GM12878 (cell line): ENCODE data around the gene KIF3A. TPM values are rescaled to one million over a fixed set of nuclear protein-coding genes. Genes with fewer than 3 reads are reported as not detected.
A peak's percentile ranks its signal among the peaks of the same experiment; 100 is the strongest.

Experiments
- ATAC-seq: fragments of 200-7000 bp; cut with Tn5 transposase; 3 replicates; pipeline ENCODE4 v1.9.1; 2020; ENCODE audit warnings: mild to moderate bottlenecking, moderate library complexity
- BruUV-seq: library from RNA; stranded (reverse); fragments of 400-500 nt; replicated peaks from 2 replicates; lab custom pipeline; 2021; lab: Mats Ljungman, UMichigan
- CTCF ChIA-PET: fragments of 300-600 bp; sonication (Branson Sonifier 250); formaldehyde crosslinking; extraction: SDS; loops from one replicate; lab custom pipeline; 2021; ENCODE audit warnings: inconsistent platforms; lab: Yijun Ruan, JAX
- POLR2A ChIA-PET: fragments of 350-600 bp; formaldehyde crosslinking; extraction: SDS; loops from one replicate; lab custom pipeline; 2021; ENCODE audit warnings: inconsistent platforms; lab: Charles Lee
- RAD21 ChIA-PET: fragments of 300-600 bp; sonication (Branson Sonifier 250); formaldehyde crosslinking; loops from one replicate; lab custom pipeline; 2023; ENCODE audit warnings: antibody characterized with exemption; ENCODE audit not compliant: unreplicated experiment; lab: Charles Lee
- SMC1A ChIA-PET: fragments of 300-600 bp; sonication (Branson Sonifier 250); formaldehyde crosslinking; loops from one replicate; lab custom pipeline; 2023; ENCODE audit not compliant: unreplicated experiment, uncharacterized antibody; lab: Charles Lee
- DNase-seq: peaks from one replicate; pipeline ENCODE4 v3.0.0-alpha.2; 2011; ENCODE audit warnings: low read depth, low spot score
- FAIRE-seq: peaks from 3 replicates; lab custom pipeline; 2011; peaks lifted over from hg19 to GRCh38; lab: Jason Lieb, UNC
- H2AFZ ChIP-seq: 2 replicates; pipeline ENCODE4 v1.6.0; 2011; ENCODE audit warnings: low read depth, low read length, control low read depth; ENCODE audit not compliant: control insufficient read depth
- H3K27ac ChIP-seq: 2 replicates; pipeline ENCODE4 v1.5.1; 2011; ENCODE audit warnings: control low read depth; ENCODE audit not compliant: control insufficient read depth, insufficient read depth
- H3K27me3 ChIP-seq, 2 experiments: replicated peaks in 1 of 2; 2 replicates each; pipeline versions ENCODE4 v1.6.0 to v1.6.1; 2011; ENCODE audit warnings: low read length in 1 of 2; ENCODE audit not compliant: control insufficient read depth in 2 of 2, insufficient read depth in 2 of 2
- H3K36me3 ChIP-seq, 2 experiments: 2 replicates each; pipeline ENCODE4 v1.5.1; 2011; ENCODE audit warnings: low read length in 1 of 2; ENCODE audit not compliant: control insufficient read depth in 2 of 2, insufficient read depth in 2 of 2
- H3K4me1 ChIP-seq: 2 replicates; pipeline ENCODE4 v1.6.1; 2011; ENCODE audit warnings: mild to moderate bottlenecking, low read length, moderate library complexity, mixed read lengths; ENCODE audit not compliant: control insufficient read depth, insufficient read depth
- H3K4me2 ChIP-seq: 2 replicates; pipeline ENCODE4 v1.6.0; 2011; ENCODE audit warnings: control low read depth; ENCODE audit not compliant: control insufficient read depth, insufficient read depth
- H3K4me3 ChIP-seq: fragments of 200-600 bp; sonication (generic); 2 replicates; pipeline ENCODE4 v1.5.1; 2016
- H3K79me2 ChIP-seq: 2 replicates; pipeline ENCODE4 v1.6.0; 2011; ENCODE audit warnings: low read length; ENCODE audit not compliant: control insufficient read depth, insufficient read depth
- H3K9ac ChIP-seq: 2 replicates; pipeline ENCODE4 v1.8.0; 2011; ENCODE audit warnings: low read length, control low read depth, mixed read lengths; ENCODE audit not compliant: control insufficient read depth, insufficient read depth
- H3K9me3 ChIP-seq: replicated peaks from 3 replicates; pipeline ENCODE4 v1.5.1; 2011; ENCODE audit warnings: mild to moderate bottlenecking, low read length; ENCODE audit not compliant: control insufficient read depth, insufficient read depth
- H4K20me1 ChIP-seq: 2 replicates; pipeline ENCODE4 v1.6.0; 2011; ENCODE audit not compliant: control insufficient read depth, insufficient read depth
- TAF1 ChIP-seq: IDR thresholded peaks from 2 replicates; pipeline ENCODE4 v1.6.1; 2011; ENCODE audit warnings: mild to moderate bottlenecking, low read depth, low read length, borderline replicate concordance
- TCF3 ChIP-seq: IDR thresholded peaks from 2 replicates; pipeline ENCODE4 v1.6.1; 2012; ENCODE audit warnings: low read depth, mild to moderate bottlenecking, low read length, borderline replicate concordance; ENCODE audit not compliant: insufficient read depth
- ZBTB40 ChIP-seq: fragments of 450-650 bp; IDR thresholded peaks from 2 replicates; pipeline ENCODE4 v1.6.1; 2016; ENCODE audit warnings: mild to moderate bottlenecking, moderate library complexity, borderline replicate concordance
- WGBS: methylation state at CpG from one replicate; pipeline ENCODE4 v1.1.6; 2016; ENCODE audit warnings: low lambda C conversion rate; ENCODE audit not compliant: insufficient replicate concordance, insufficient coverage; ENCODE audit errors: missing lambda C conversion rate; 5-methylcytosine and 5-hydroxymethylcytosine counted together
- in situ Hi-C: fragments of 300-500 bp; cut with MboI; formaldehyde crosslinking; loops from 9 replicates; pipeline ENCODE4 v1.14.3; 2018; ENCODE audit warnings: mixed read lengths
- intact Hi-C: fragments of 100-400 bp; cut with micrococcal nuclease; formaldehyde crosslinking; loops from one replicate; pipeline ENCODE4 v1.14.2; 2022; ENCODE audit not compliant: unreplicated experiment
- polyA plus RNA-seq, 11 experiments: library from polyadenylated mRNA; depleted of rRNA in 4 of 11; unstranded in 6 of 11; stranded (reverse) in 5 of 11; fragments of >200 nt; fragmentation: Nextera tagmentation in 4 of 11; fragmentation: Illumina TruSeq in 1 of 11; extraction: Ambion mirVana in 4 of 11; extraction: Trizol in 1 of 11; gene quantifications; 1 replicate in 1 of 11; 2 replicates in 10 of 11; pipeline versions ENCODE4 v1.2.1 to v1.2.3, GENCODE V29; 2011 to 2016; ENCODE audit warnings: inconsistent platforms in 2 of 11, missing spikeins in 2 of 11, low read depth in 1 of 11
- total RNA-seq, 4 experiments: library from RNA; depleted of rRNA in 3 of 4; stranded (reverse); fragments of >200 nt in 3 of 4; fragmentation: Illumina TruSeq in 1 of 4; extraction: Trizol in 1 of 4; gene quantifications; 2 replicates each; pipeline versions ENCODE4 v1.2.1 to v1.2.3, GENCODE V29; 2013 to 2021

KIF3A gene
- total and polyA plus RNA-seq, 10 of the 15 experiments (the other 5 are each of a cell fraction or from before 2014, with no cell fraction given), result 2.7 to 36.5 (median 10.0) TPM

DNA sequence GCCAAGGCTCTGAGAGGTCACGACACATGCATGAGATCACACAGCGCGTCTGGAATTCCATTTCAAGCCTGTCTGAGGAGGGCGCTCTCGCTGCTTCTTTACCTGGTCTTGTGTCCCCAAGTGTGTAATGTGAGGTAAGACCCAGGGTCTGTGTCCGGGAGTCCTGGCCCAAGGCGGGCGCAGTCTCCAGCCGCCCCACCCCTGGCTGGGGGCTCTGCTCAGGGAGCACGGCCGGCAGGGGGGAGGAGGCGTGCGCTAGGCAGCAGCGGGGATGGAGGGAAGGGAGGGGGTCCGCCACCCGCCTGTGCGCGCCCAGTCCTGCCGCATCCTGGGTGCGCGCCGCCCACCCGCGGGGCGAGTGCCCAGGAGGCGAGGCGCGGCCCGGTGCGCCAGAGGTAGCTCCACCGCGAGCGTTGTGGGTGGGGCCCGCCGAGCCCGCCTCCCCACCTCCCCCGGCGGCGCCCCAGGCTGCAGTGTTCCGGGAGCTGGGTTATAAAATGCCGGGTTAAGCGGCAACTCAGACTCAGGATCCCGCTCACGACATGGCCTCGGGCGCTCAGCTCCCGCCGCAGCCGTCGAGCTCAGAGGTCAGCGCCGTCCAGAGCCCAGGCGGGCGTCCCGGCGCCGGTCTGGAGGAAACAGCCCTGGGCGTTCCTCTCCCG, 9.7 kb upstream of the KIF3A start, which contains the start of gene CCNI2 (continued):
- no peak for TF ChIP-seq TCF3

- RAD21 ChIA-PET, result interaction anchor here (1.2 to 10.5 kb wide), 13 partner anchors 9 to 241 kb away, joined by 3 to 127 read pairs (median 5); partner anchors contain the start of genes KIF3A, SEPTIN8 and SOWAHA
- DNase-seq, result no peak
- SMC1A ChIA-PET, result interaction anchor here (0.6 to 11.1 kb wide), 19 partner anchors 8 to 225 kb away, joined by 3 to 88 read pairs (median 5); partner anchors contain the start of genes IL4, KIF3A and SEPTIN8
- intact Hi-C loops, result no loop called here
- FAIRE-seq, result no peak
- Histone ChIP-seq H3K4me3 (peak overlapping the region; percentile 72), H3K27ac (no peak overlapping the region), H3K4me2 (peak overlapping the region; percentile 99), H3K9ac (no peak overlapping the region; the same call in 1 of the 2 replicates), H3K9me3 (no peaks in the 10 kb centered on the region; the same call in 2 of the 3 replicates), H3K27me3 (no peaks in the 10 kb centered on the region), H3K36me3 (no peaks in the 10 kb centered on the region), H3K79me2 (no peaks in the 10 kb centered on the region), H3K4me1 (peaks cover 18% of the 10 kb centered on the region), H4K20me1 (no peaks in the 10 kb centered on the region), H2AFZ (peak overlapping the region; percentile 89)
- TF ChIP-seq ZBTB40 (peak; percentile 38; the same call in 1 of the 2 replicates), TAF1 (no peak)
- no peak for ATAC-seq
- in situ Hi-C loops, result no loop called here
- WGBS, result 21% methylated on average over 3 of the region's 3 CpGs
- no TSS peak for BruUV-seq
- POLR2A ChIA-PET, result interaction anchor here (1.0 to 6.6 kb wide), 8 partner anchors 9 to 217 kb away, joined by 3 to 40 read pairs (median 8); partner anchors contain the start of genes AFF4, KIF3A, RAD50 and SEPTIN8
- CTCF ChIA-PET, result interaction anchor here (0.7 to 5.5 kb wide), 20 partner anchors 9 to 238 kb away, joined by 3 to 54 read pairs (median 4); partner anchors contain the start of gene KIF3A
Observed at GRCh38 chr5:132746592-132746953, 9.2 kb upstream of the KIF3A start.
